GM21825 (cell line): ENCODE measurements around the gene CDC16.
"Not testable (repeated sequence)": the region's sequence is repeated elsewhere in the genome, so short reads cannot be mapped to it uniquely, and the experiment has no call there.

Experiments used
- ATAC-seq: cut with Tn5 transposase; IDR thresholded peaks from one replicate; pipeline ENCODE4 v1.9.1; 2021; ENCODE audit warnings: mild to moderate bottlenecking, moderate library complexity; ENCODE audit not compliant: unreplicated experiment

Gene CDC16

DNA sequence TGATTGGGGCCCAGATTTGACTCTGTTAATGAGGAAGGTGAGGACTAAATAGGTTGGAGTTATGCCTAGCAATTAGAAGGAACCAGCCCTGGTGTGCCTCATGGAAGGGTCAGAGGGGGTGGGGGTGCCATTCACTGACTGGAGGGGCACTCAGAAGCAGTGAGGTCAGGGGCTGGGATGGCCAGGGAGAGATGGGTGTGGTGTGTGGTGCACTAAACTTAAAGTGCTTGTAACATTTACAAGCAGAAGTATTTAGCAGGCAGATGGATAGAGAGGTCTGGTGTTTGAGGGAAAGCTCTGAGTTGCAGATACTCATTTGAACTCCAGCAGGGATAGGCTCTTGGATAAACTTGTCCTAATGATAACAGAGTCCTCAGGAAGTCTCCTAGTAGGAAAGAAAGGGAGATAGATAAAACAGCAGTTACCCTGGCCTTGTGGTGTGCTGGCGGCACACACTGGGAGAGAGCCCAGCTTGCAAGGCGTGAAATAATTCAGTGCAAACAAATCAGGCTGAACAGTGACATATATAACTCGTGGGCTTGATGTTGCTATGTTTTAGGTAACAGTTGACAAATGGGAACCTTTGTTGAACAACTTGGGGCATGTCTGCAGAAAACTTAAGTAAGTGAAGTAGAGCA, 26.8 kb downstream of the CDC16 start:
- ATAC-seq: no peak

- peak; percentile 58 for ATAC-seq
These were observed 28.9 kb downstream of the CDC16 start for GRCh38 chr13:114263578-114263977.

GRCh38 chr13:114264313-114264712, 29.6 kb downstream of the CDC16 start:
- not testable (repeated sequence) for ATAC-seq

DNA sequence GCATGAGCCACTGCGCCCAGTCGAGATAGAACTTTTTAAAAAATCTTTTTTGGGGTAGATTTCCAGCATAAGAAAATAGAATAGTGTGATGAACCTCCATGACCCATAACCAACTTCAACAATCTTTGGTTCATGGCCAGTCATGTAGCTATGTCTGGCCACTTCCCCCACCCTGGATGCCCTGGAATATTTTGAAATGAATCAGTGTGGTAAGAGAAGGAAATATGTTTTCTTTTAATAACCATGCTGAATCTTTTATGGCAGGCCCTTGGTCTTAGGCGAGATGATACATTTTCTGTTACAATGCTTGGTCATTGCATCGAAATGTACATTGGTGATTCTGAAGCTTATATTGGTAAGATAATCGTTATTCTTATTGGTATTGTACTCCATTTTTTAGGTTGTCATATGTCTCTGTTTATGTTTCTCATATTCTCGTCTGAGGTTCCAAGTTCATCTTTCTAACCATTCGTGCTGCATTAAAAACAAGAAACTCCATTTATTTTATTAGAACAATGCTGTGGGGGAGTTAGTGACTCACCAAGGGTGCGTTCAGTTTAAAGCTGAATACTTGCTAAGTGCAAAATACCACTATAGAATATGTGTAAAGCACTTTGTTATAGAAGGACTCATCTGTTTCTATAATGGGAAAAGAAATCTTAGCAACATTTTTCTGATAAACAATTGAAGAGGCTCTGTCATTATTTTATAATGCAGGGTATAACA, 30.4 kb downstream of the CDC16 start:
- no peak for ATAC-seq

- ATAC-seq: no peak
These were observed 31.5 kb downstream of the CDC16 start for GRCh38 chr13:114266241-114266640.

DNA sequence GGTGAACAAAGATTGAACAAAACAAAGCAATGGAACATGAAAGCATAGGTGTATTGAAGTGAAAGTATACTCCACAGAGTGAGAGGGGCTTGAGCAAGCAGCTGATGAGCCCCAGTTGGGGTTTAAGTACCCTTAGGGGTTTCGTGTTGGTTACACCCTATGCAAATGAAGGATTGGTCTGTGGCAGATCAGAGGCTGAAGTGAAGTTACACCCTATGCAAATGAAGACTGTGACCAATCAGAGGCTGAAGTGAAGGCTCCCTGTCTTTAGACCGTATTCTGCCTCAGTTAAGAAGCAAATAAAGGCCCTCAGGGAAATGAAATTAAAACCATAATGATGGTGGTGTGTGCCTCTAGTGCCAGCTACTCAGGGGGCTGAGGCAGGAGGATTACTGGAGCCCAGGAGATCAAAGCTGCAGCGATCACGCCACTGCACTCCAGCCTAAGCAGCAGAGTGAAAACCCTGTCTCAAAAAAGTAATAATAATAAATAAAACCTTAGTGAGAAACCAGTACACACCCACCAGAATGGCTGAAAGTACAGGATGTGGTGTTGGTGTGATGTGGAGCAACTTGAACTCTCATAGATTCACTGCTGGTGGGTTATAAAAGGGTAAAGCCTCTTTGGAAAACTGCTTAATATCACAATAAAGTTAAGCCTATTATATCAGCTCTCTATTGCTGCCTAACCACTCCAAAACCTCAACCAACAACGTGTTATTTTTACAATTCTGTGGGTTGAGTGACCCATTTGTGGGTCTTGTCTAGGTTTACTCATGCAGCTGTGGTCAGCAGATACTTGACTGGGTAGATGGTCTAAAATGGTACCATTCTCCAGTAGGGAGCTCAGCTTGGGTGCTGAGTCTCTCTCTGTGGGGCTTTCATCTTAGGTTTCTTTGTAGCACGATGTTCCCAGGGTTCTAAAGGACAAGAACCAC, 33.9 kb downstream of the CDC16 start:
- no peak for ATAC-seq

DNA sequence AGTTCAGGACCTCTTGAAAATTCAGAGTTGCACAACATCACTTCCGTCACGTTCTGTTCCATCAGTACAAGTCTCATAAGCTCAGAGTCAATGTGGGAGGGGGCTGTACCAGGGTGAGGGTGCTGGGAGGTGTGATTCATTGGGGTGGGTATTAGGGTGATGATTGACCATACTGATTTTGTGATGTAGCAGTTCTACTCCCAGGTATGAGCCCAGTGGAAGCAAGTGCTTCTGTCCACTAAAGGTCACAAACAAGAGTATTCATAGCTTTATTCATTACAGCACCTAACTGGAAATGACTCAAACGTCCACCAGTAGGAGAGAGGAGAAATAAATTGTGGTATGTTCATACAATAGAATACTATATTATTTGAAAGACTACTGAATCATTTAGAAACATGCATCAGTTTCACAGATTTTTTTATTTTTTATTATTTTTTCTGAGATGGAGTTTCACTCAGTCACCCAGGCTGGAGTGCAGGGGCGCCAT, 34.6 kb downstream of the CDC16 start:
- ATAC-seq: no peak

- ATAC-seq: no peak
These were observed 38.3 kb downstream of the CDC16 start for GRCh38 chr13:114272977-114273376.

- ATAC-seq: no peak
These were observed 40.6 kb downstream of the CDC16 start for GRCh38 chr13:114275304-114275703.

DNA sequence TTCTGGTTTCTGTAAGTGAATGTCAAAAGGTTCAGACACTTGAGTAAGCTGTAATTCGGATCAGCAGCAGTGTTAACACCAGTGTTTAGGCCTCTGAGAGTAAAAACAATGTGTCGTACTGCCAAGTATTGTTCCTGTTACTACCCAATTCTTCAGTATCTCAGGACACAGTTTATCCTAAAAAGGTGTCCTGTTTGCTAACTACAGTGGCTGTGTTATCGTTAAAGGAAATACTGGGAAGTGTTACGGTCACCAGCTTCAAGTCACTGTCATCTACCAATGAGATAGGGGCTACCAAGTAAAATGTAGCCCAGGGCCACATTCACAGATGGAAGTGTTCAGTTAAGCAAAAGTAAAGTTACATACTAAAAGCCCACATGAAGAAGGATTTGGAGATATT, 44.4 kb downstream of the CDC16 start:
- ATAC-seq: no peak

DNA sequence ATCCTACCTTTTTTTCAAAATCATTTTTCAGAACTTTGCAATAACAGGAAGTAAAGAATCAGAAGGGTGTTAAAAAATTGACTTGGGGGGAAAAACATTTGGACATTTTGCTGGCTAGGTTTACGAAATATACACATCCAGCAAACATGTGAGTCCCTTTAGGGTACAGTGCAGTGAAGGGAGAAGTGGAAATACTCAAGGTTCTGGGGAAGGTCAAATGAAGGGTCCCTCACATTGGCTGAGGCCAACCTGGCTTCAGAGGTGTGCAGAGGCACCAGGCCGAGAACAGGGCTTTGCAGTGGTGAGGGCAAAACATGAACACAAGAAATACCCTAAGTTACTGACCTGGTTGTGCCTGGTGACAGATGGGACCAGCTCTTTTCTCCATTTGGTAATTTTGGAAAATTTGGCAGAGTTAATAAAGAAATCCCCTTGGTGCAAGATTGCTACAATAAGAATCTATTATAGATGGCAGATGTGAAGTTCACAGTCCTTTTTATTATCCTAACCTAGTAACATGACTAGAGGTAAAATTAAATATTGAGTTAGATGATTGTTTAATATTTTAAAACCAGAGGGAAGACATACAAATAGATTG, 45.2 kb downstream of the CDC16 start:
- ATAC-seq: no peak

GRCh38 chr13:114281351-114282040, 46.8 kb downstream of the CDC16 start, which contains the start of gene UPF3A:
TSS of gene UPF3A (plus strand) at chr13:114281601. CDS start at chr13:114281640, 39 bp downstream.
- ATAC-seq: peak; percentile 58

- ATAC-seq: peak; percentile 48
These were observed 47.5 kb downstream of the CDC16 start for GRCh38 chr13:114282041-114282670.

DNA sequence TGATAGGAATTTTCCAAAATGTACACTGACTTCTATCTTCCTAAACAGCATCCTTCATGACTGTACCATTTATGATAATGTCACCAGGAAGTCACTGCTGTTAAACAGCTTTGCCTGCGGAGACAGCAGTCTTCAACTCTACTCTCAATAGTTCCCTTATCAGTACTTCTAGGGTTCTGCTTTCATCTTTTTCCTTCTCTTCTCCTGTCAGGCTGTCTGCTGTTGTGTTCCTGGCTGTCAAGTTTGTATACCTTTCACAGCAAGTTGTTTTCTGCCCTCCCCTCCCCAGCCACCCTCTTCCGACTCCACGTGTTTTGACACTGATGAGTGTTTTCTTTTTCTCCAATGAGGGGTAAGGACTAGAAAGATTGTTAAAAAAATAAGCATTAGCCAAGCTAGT, 48.9 kb downstream of the CDC16 start:
- no peak for ATAC-seq

DNA sequence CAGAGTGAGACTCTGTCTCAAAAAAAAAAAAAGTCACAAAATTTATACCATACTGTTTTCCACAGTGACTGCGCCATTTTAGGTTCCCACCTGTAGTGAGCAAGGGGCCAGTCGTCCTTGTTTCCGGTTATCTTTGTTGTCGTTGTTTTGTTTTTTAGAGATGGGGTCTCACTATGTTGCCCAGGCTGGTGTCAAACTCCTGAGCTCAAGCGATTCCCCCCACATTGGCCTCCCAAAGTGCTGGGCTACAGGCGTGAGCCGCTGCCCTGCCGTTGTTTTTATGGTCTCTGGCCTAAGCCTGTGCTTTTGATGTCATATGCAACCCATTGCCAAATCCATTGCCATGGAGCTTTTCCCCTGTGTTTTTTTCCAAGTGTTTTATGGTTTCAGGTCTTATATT, 50.0 kb downstream of the CDC16 start:
- ATAC-seq: no peak

GRCh38 chr13:114285166-114285808, 50.6 kb downstream of the CDC16 start:
- no peak for ATAC-seq

DNA sequence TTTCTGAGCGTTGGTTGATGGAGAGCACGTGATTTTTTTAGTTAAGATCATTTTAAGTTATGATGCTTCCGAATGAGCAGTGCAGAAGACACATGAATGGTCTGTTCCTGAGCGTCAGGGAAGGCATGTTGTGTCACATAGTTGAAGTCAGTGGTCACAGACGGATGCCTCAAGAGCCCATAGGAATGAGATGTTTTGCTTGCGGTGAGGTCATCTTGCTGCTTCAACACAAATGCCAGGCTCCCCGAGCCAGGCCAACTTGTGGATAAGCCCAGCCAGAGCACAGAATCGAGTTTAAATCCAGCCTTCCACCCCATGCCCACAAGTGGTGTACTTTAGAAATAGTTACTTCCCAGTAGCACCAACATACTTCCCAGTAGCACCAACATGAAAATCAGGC, 52.1 kb downstream of the CDC16 start:
- ATAC-seq: no peak

DNA sequence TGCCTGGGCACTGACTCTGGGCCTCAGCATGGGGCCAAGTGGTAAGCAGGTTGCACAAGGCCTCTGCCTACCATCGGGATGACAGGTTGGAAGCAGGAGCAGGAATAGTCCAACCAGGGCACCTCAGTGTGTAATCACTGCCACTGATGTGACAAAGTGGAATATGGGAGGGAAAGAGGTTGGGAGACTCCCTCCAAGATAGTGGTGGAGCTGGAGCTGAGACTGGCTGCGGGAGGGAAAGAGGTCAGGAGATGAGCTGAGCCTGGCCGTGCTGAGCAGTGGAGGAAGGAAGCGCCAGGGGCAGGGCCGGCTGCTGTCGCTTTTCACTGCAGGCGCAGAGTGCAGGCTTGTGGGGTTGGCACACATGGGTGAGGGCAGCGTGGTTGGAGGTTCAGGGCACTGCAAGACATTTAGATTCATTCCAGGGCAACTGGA, 53.5 kb downstream of the CDC16 start:
- ATAC-seq: no peak

- ATAC-seq: no peak
These were observed 61.8 kb downstream of the CDC16 start for GRCh38 chr13:114296448-114296847.
